Gastrocnemius medialis (tissue), 4 donors: ENCODE data around the gene LYPD4.

ENCODE experiments used
- CTCF ChIP-seq, 5 experiments: fragments of 450-650 bp in 3 of 5; fragments of 200-600 bp in 2 of 5; sonication (generic) in 2 of 5; IDR thresholded peaks in 4 of 5; conservative IDR thresholded peaks in 1 of 5; 1 replicate in 4 of 5; 2 replicates in 1 of 5; pipeline ENCODE4 v1.5.1; 2016 to 2019; ENCODE audit warnings: antibody characterized with exemption in 5 of 5, mild to moderate bottlenecking in 3 of 5, moderate library complexity in 3 of 5
- POLR2A ChIP-seq, 2 donors: fragments of 450-650 bp; IDR thresholded peaks; one replicate each; pipeline ENCODE4 v1.6.1; 2017; ENCODE audit warnings: antibody characterized with exemption in 2 of 2, mild to moderate bottlenecking in 2 of 2, moderate library complexity in 2 of 2

DNA sequence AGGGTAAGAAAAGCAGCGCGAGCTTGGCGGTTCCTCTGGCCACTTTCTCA is 343 bp upstream of the LYPD4 start, which contains the start of gene DMRTC2:
- TF ChIP-seq CTCF (IDR thresholded peaks at IDR 0.05 in 4 of 5, conservative IDR thresholded peaks at IDR 0.05 in 1 of 5) = no peak
- no peak for TF ChIP-seq POLR2A (IDR thresholded peaks at IDR 0.05)
